ENCODE data around the gene KCNJ6. TPM values are rescaled to one million over a fixed set of nuclear protein-coding genes. Genes with fewer than 3 reads are reported as not detected.

Gene KCNJ6
- total RNA-seq, 1 donor, result 0.36 TPM

DNA sequence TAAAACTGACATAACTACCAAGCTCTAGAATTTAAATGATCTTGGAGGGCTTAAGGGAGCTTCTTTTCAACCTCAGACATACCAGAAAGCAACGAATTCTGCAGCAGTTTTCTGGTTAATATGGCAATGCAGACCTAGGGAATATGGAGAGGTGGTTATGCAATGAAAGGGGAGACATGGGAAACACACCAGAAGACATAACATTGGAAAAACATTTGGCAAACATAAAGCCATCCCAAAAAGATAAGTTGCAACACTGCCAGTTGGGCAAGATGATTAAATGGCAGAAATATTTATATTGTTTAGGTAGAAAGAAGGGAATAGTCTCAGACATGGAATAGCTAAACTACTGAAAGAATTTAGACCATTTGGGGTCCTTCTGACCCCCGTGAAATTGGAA, 104.5 kb downstream of the KCNJ6 start:
- Histone ChIP-seq H3K4me1 (ENCODE audit: insufficient read depth, low read length) (no peaks in the 10 kb centered on the region), H2AFZ (ENCODE audit: low read length) (no peak overlapping the region), H3K4me3 (ENCODE audit: insufficient read depth, low read length) (no peak overlapping the region), H4K20me1 (ENCODE audit: insufficient read depth, low read length) (no peaks in the 10 kb centered on the region), H3K9me3 (ENCODE audit: low read depth, low read length) (no peaks in the 10 kb centered on the region), H3K27me3 (ENCODE audit: insufficient read depth, low read length) (no peaks in the 10 kb centered on the region), H3K79me2 (ENCODE audit: insufficient read depth, low read length) (no peaks in the 10 kb centered on the region), H3K27ac (ENCODE audit: low read depth, low read length) (no peak overlapping the region), H3K36me3 (ENCODE audit: insufficient read depth, low read length) (no peaks in the 10 kb centered on the region), H3K4me2 (ENCODE audit: insufficient read depth, low read length) (no peak overlapping the region)
- TF ChIP-seq, protein P1, sequence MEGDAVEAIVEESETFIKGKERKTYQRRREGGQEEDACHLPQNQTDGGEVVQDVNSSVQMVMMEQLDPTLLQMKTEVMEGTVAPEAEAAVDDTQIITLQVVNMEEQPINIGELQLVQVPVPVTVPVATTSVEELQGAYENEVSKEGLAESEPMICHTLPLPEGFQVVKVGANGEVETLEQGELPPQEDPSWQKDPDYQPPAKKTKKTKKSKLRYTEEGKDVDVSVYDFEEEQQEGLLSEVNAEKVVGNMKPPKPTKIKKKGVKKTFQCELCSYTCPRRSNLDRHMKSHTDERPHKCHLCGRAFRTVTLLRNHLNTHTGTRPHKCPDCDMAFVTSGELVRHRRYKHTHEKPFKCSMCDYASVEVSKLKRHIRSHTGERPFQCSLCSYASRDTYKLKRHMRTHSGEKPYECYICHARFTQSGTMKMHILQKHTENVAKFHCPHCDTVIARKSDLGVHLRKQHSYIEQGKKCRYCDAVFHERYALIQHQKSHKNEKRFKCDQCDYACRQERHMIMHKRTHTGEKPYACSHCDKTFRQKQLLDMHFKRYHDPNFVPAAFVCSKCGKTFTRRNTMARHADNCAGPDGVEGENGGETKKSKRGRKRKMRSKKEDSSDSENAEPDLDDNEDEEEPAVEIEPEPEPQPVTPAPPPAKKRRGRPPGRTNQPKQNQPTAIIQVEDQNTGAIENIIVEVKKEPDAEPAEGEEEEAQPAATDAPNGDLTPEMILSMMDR (IDR thresholded peaks at IDR 0.05; ENCODE audit: extremely low read depth, low read depth, low read length), result no peak
- no peak for DNase-seq (ENCODE audit: insufficient read length, low spot score, missing footprints)

DNA sequence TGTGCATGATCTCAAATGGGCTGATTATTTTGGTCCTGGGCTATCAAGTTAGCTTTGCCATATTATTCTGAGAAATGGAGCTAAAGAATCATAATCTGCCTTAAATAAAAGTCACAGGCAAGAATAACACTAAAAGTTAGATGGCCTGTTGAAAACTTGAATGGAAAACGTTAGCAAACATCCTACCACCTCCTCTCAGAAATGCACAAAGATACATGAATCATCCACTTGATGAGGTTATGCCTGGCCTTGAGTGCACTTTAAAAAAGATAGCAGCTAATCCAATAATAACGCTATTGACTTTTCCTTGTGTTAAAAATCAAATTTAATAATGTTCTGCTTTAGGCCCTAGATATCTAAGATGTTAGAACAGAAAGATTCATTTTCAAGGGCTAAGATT, 108.0 kb downstream of the KCNJ6 start:
- Histone ChIP-seq H3K4me1 (ENCODE audit: insufficient read depth, low read length) (no peaks in the 10 kb centered on the region), H3K9me3 (ENCODE audit: low read depth, low read length) (no peaks in the 10 kb centered on the region), H3K36me3 (ENCODE audit: insufficient read depth, low read length) (no peaks in the 10 kb centered on the region), H3K79me2 (ENCODE audit: insufficient read depth, low read length) (no peaks in the 10 kb centered on the region), H2AFZ (ENCODE audit: low read length) (no peak overlapping the region), H3K4me2 (ENCODE audit: insufficient read depth, low read length) (no peak overlapping the region), H3K4me3 (ENCODE audit: insufficient read depth, low read length) (no peak overlapping the region), H3K27me3 (ENCODE audit: insufficient read depth, low read length) (no peaks in the 10 kb centered on the region), H3K27ac (ENCODE audit: low read depth, low read length) (no peak overlapping the region), H4K20me1 (ENCODE audit: insufficient read depth, low read length) (no peaks in the 10 kb centered on the region)
- DNase-seq (ENCODE audit: insufficient read length, low spot score, missing footprints), result no peak
- TF ChIP-seq, protein P1 (IDR thresholded peaks at IDR 0.05; ENCODE audit: extremely low read depth, low read depth, low read length), result no peak

DNA sequence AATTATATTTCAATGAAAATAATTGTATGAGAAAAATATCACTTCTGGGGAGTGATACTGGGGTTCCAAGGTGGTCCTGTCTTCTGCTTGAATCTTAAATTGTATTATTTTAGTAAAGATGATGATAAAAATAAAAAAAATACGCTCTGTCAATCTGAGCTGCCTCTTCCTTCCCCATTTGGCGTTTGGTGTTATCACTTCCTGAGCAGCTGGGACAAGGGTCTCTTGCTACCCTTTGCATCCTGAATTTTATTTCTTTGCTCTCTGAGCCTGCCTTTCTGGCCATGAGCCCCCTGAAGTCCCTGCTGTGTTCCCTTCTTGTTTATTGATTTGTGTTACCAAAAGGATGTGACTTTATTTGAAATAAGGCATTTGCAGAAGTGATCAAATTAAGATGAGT, 111.0 kb downstream of the KCNJ6 start:
- no peaks in the 10 kb centered on the region for H3K4me1 ChIP-seq (ENCODE audit: insufficient read depth, low read length)
- H3K27ac ChIP-seq (ENCODE audit: low read depth, low read length), result no peak overlapping the region
- H3K79me2 ChIP-seq (ENCODE audit: insufficient read depth, low read length), result no peaks in the 10 kb centered on the region
- no peaks in the 10 kb centered on the region for H3K9me3 ChIP-seq (ENCODE audit: low read depth, low read length)
- H3K36me3 ChIP-seq (ENCODE audit: insufficient read depth, low read length), result no peaks in the 10 kb centered on the region
- DNase-seq (ENCODE audit: insufficient read length, low spot score, missing footprints), result no peak
- no peak overlapping the region for H3K4me3 ChIP-seq (ENCODE audit: insufficient read depth, low read length)
- TF ChIP-seq, protein P1 (IDR thresholded peaks at IDR 0.05; ENCODE audit: extremely low read depth, low read depth, low read length), result no peak
- no peak overlapping the region for H2AFZ ChIP-seq (ENCODE audit: low read length)
- H3K4me2 ChIP-seq (ENCODE audit: insufficient read depth, low read length), result no peak overlapping the region
- no peaks in the 10 kb centered on the region for H4K20me1 ChIP-seq (ENCODE audit: insufficient read depth, low read length)
- no peaks in the 10 kb centered on the region for H3K27me3 ChIP-seq (ENCODE audit: insufficient read depth, low read length)

DNA sequence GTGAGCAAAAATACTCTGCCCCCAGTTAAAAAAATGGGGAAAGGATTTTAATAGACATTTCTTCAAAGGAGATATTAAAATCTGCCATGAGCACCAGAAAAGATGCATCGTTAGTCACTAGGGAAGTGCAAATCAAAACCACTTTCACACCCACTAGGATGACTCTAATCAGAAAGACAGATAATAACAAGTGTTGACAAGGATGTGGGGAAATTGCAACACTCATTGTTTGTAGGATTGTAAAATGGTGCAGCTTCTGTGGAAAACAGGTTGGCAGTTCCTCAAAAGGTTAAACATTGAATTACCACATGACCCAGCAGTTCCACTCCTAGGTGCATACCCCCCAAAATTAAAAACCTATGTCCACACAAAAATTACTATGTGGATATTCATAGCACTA, 112.3 kb downstream of the KCNJ6 start:
- H3K9me3 ChIP-seq (ENCODE audit: low read depth, low read length), result no peaks in the 10 kb centered on the region

More for the DNA sequence above, 112.3 kb downstream of the KCNJ6 start:
- TF ChIP-seq, protein P1 (IDR thresholded peaks at IDR 0.05; ENCODE audit: extremely low read depth, low read depth, low read length), result no peak
- Histone ChIP-seq H3K36me3 (ENCODE audit: insufficient read depth, low read length) (no peaks in the 10 kb centered on the region), H4K20me1 (ENCODE audit: insufficient read depth, low read length) (no peaks in the 10 kb centered on the region), H3K4me3 (ENCODE audit: insufficient read depth, low read length) (no peak overlapping the region), H3K27me3 (ENCODE audit: insufficient read depth, low read length) (no peaks in the 10 kb centered on the region), H3K4me2 (ENCODE audit: insufficient read depth, low read length) (no peak overlapping the region), H3K79me2 (ENCODE audit: insufficient read depth, low read length) (no peaks in the 10 kb centered on the region), H3K4me1 (ENCODE audit: insufficient read depth, low read length) (peaks cover 9% of the 10 kb centered on the region), H3K27ac (ENCODE audit: low read depth, low read length) (no peak overlapping the region), H2AFZ (ENCODE audit: low read length) (no peak overlapping the region)
- no peak for DNase-seq (ENCODE audit: insufficient read length, low spot score, missing footprints)
